ENCODE data around the gene KCNMA1. TPM values are rescaled to one million over a fixed set of nuclear protein-coding genes. Genes with fewer than 3 reads are reported as not detected.

Gene KCNMA1
- total and polyA plus RNA-seq, 9 of the 15 experiments (the other 6 are each of a cell fraction or from before 2014, with no cell fraction given), result 0.01 to 0.95 (median 0.15) TPM; not detected in 4

- TF ChIP-seq REST (IDR thresholded peaks at IDR 0.05; ENCODE audit: borderline replicate concordance), result no peak
- TF ChIP-seq REST (CRISPR knock-in tag; IDR thresholded peaks at IDR 0.05; ENCODE audit: low read depth), result no peak
- TF ChIP-seq ZNF253 (CRISPR knock-in tag; conservative IDR thresholded peaks at IDR 0.05), result no peak
- TF ChIP-seq ZNF12 (CRISPR knock-in tag; IDR thresholded peaks at IDR 0.05), result no peak
- no peak for TF ChIP-seq E4F1 (CRISPR knock-in tag; IDR thresholded peaks at IDR 0.05; ENCODE audit: borderline replicate concordance)
- no peak for TF ChIP-seq ZNF280A (IDR thresholded peaks at IDR 0.05; ENCODE audit: low read depth, partially characterized antibody)
- no peak for TF ChIP-seq PPARD (CRISPR knock-in tag; IDR thresholded peaks at IDR 0.05)
- TF ChIP-seq ZNF124 (CRISPR knock-in tag; IDR thresholded peaks at IDR 0.05), result no peak
- TF ChIP-seq MBD2 (IDR thresholded peaks at IDR 0.05; ENCODE audit: borderline replicate concordance, low read depth), result no peak
- TF ChIP-seq DIDO1 (tag; IDR thresholded peaks at IDR 0.05; ENCODE audit: low read depth), result no peak
- TF ChIP-seq TSC22D4 (tag; IDR thresholded peaks at IDR 0.05), result no peak
- TF ChIP-seq TBP (optimal IDR thresholded peaks at IDR 0.05; ENCODE audit: low read depth, low read length), result no peak
Measured at GRCh38 chr10:76916536-76916935, 721.1 kb downstream of the KCNMA1 start (continued).
